OCI-M2 (cell line): ENCODE results near the gene ARHGAP1.
A peak's percentile ranks its signal among the peaks of the same experiment; 100 is the strongest.
"Not testable (repeated sequence)": the region's sequence is repeated elsewhere in the genome, so short reads cannot be mapped to it uniquely, and the experiment has no call there.

ENCODE experiments used
- DNase-seq: peaks from one replicate; lab custom pipeline; 2025; ENCODE audit not compliant: unreplicated experiment; lab: John Stamatoyannopoulos, UW

Gene ARHGAP1

DNA sequence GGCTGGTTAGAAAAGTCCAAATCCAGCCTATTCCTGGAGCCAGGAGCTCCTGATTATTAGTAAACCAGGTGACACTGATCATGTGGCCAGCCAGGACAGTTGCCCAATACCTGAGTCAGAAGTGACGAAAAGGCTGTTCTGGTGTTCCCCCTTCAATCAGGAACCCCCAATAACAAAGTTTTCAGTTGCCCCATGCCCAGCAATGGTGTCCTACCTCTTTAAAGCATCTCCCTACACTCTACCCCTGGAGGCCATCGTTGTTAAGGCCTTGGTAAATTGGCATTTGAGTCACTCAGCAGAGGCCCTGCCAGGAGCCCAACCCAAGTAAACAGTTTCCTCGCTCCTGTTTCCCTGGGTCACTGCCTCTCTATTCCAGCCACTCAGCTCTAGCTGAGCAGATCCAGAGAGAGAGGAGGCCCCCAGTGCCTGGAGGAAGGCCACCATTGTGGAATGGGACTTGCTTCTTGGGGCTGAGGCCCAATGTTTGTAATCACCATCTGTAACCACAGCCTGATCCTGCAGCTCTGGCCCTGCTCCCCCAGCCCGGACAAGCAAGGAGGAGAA is 25.0 kb downstream of the ARHGAP1 start:
- DNase-seq, result no peak

DNA sequence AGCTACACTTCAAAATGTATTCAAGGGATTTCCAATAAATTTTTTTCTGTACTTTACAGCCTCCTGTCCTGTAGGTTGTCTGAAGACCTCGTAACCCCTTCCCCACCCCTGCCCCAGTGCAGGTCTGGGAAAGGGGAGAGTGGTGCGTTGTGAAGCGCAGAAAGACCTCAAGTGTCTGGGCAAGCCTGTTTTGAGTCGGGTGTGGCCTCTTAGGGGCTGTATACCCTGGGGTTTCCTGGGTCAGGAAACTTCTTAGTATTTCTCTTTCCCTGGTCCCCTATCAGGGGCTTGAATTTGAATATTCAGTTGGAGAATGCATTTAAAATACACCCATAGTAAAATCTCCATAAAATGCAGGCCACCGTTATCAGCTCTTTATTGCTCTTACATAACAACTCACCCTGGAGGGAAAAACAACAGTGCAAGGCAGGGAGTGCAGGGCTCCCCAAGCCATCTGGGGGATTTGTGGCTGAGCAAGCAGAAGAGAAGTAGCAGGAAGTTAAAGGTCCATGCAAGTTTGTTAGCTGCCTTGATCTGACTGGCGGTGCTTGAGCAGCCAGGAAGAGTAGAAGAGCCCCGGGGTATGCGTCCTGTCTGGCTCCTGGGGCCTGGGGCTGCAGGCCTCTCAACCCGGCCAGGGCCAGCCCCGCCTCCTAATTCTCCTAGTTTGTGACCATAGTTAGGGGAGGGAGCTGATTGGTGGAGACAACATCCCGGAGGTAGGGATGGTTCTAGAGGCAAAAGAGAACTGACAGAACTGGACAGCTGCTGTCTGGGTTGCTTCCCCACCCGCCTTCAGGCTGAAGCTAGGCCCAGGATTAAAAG is 25.7 kb downstream of the ARHGAP1 start:
- no peak for DNase-seq

DNA sequence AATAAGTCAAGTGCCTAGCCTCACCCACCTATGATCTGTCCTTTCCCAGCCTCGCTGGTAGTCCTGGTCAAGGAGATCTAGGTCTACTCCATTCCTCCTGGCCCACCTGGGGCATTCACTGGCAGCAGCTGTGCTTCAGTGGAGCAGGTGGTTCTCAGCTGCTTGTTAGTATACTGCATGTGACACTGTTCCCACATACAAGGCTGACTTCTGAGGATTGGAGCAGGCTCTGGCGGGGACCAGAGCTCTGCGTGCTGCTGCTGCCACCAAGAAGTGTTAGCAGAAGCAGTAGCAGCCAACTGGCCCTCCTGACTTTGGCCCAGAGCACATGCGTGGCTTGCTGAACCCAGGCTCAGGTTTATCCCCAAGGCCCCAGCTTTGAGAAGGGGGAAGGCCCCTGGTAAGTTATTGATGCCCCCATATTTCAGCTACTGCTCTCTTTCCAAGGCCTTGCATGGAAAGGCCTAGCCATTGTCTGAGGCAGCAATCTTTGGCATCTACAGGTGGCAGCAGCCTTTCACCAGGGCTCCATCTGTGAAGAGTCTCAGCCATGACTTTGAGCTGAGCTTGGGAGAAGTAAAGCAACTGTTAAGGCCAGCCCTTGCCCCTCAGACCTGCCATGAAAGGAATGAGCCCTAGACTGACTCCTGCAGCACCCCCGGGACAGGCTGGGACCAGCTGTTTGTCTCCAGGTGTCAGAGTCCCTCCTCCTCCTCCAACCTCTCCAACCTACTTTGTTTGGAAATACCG is 26.5 kb downstream of the ARHGAP1 start:
- DNase-seq, result no peak

DNA sequence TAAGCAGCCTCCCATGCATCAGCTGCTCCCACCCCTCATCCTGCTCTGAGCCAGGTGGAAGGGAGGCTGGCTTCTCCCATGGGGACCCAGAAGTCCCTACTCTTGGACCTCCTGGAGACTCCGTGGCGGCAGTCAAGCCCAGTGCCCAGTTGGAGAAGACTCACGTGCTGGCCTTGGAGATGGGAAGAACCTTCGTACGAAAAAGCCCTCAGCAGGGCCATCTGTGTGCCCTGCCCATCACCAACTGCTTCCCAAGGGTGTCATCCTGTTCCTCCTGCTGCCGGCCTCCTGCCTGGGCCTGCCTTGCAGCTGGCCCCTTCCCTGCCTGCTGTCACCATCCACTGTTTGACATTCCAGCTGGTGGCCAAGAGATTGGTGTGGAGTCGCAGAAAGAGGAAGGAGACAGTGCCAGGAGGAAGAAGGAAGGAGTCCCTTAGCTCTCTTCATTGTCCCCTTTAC is 28.0 kb downstream of the ARHGAP1 start:
- DNase-seq, result no peak

DNA sequence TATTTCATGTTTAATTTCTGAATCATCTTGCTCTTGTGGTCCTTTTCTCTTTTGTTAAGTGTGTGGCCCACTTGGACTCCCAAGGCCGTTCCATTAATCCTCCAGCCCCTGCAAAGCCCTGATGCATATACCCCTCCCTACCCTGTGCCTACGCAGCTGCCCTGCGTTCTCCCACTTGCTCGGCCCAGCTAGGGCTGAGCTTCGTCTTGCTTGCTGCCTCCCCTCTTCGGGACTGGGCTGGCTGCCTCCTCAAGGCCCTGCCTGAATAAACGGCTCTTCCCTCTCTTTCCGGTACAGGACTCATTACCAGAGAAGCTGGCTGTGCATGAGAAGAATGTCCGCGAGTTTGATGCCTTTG is 28.5 kb downstream of the ARHGAP1 start:
- DNase-seq, result no peak

DNA sequence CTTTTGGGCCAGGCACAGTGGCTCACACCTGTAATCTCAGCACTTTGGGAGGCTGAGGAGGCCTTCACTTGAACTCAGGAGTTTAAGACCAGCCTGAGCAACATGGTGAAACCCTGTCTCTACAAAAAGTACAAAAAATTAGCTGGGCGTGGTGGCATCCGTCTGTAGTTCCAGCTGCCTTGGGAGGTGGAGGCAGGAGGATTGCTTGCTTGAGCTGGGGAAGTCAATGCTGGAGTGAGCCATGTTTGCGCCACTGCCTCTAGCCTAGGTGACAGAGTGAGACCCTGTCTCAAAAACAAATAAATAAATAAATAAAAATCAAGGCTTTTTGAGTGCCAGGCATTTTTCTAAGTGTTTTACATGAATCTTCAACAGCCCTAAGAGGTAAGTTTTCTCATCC is 29.9 kb downstream of the ARHGAP1 start:
- not testable (repeated sequence) for DNase-seq

DNA sequence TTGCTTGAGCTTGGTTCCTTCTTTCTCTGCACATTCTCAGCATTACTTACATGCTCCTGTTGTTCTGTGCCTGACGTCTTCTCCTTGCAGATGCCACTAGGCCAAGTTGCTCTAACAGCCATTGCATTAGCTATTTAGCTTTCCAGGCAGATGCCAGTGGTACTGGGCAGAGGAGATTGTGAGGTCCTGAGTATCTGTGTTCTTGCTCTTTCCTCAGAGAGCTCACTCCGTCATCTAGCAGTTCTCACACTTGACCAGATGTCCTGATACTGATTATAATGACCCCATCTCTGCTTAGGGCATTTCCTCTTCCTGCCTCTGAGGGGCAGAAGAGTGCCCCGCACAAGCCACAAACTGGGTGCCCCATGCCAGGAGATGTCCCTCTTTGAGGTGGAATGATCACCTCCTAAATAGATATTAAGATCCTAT is 30.7 kb downstream of the ARHGAP1 start:
- no peak for DNase-seq

DNA sequence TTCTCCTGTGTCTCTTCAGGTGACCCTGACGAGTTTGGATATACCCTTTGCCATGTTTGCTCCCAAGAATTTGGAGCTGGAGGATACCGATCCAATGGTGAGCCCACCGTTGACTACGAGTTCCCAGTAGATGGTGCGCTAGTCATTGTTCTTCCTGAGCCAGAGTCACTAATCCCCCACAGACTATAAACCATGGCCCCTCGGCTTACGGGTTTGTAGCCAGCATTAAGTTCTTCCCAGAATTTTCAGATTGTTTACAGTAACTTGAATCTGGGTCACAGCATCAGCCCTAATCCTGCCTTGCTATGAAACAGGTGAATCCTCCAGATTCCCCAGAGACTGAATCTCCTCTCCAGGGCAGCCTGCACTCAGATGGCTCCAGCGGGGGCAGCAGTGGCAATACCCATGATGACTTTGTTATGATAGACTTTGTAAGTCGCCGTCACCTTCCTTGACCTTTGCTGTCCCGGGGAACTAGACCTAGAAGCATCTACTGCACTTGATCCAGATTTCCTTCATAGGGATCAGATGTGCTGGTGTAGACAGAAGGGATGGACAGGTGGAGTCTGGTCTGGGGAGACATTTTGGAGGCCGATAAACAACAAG is 31.8 kb downstream of the ARHGAP1 start:
- DNase-seq, result no peak

DNA sequence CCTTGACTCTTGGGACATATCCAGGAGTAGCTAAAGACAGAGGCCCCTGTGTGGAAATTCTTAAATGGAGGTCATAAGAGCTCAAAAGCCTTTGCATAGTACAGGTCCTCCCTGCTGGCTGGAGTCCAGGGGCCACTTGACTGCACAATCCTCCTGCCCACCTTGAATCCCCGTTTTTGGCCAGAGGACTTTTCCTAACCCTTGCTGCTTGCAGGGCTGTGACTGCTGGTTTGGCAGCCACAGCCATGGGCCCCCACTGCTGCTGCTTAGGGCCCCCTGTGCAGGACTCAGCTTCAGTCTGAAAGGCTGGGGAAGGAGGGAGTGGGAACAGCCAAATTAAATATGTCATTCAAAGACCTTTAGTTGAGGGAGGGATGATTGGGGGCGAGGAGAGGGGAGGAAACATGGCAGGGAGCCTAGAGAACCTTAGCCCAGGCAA is 33.4 kb downstream of the ARHGAP1 start:
- no peak for DNase-seq

DNA sequence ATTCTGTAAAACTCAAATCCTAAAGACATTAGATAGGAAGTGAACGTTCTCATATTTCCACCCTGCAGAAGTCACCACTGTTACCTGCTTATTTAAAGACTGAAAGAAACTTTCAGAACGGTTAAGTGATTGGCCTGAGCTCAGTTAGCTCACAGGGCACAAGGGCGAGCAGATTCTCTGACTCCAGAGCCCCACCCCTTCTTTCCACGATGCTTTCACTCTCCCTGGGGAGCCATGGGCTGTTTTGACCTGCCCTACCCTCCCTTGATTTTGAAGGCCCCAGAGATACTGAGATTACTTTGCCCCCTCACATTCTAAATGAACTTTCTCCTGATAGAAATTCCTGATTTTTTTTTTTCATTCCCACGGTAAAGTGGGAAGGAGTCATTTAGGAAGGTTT is 33.9 kb downstream of the ARHGAP1 start:
- no peak for DNase-seq

DNA sequence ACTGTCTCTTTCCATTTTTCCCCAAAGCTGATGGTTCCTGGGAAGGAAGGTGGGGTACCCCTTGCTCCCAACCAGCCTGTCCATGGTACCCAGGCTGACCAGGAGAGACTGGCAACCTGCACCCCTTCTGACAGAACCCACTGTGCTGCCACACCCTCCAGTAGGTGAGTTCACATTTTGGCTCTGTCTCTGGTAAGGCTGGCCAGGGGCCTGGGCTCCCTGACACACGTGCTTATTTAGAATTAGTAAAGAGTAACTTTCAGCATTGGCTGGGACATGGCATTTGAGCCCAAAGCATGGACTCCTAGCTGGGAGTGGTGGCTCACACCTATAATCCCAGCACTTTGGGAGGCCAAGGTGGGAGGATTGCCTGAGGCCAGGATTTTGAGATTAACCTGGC is 35.1 kb downstream of the ARHGAP1 start:
- DNase-seq, result no peak

DNA sequence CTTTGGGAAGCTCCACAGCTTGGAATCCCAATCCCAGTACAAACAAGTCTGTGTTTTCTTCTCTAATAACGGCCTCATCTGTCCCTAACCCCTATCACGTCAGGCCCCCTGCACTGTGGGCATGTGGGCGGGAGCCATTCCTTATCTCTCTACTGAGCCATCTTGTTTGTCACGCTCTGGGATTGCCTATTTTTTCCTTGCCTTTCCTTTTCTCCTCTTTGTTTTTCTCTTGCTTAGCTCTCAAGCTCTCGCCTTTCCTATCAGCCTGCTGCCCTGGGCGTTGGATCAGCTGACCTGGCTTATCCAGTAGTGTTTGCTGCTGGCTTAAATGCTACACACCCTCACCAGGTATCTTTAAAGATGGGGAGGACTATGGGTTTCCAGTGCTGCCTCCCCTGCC is 35.8 kb downstream of the ARHGAP1 start:
- DNase-seq, result peak; percentile 50

DNA sequence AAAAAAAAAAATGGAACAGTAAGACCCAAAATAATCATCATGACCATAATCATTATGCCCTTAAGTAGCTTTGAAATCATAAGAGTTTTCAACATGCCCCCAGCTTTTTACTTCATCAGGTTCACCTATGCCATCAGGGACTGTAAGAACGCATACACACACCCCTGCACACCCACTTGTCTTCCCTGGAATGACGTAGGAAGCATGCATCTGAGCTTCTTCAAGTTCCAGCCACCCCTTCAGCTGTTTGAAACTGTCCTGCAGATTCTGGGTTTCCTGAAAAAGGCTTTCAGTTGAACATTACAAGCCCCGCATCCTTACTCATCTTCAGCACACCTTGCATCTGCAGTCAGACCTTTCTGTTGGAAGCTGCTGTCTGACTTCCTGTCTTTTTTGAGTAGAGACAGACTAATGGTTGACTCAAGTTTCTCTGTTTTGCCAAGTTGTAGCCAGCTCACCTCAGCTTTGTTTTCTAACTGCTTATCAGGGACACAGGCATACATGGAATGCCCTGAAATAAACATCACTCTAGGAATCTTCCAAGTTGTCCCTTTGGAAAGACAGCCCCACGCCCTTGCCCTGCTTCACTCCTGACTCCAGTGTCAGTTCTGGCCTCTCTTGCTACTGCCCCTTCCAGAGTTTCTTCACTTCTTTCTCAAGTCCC is 37.0 kb downstream of the ARHGAP1 start:
- no peak for DNase-seq

DNA sequence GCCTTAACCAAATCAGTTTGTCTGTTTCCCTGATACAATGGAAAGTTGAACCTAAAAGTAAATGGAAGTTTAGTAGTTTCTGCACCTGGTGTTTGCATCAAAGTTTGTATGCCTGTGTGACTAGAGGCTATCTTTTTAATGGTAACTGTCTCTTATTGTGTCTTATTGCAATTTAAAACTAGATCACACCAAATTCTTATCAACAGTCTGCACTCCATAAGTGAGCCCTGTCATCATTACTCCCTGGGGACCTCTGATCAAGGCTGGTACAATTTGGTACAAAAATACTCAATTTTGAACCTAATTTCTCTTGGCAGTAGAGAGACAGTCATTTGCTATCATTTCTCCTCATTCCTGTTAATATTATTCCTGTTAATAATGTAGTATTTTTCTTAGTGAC is 38.1 kb downstream of the ARHGAP1 start:
- no peak for DNase-seq

DNA sequence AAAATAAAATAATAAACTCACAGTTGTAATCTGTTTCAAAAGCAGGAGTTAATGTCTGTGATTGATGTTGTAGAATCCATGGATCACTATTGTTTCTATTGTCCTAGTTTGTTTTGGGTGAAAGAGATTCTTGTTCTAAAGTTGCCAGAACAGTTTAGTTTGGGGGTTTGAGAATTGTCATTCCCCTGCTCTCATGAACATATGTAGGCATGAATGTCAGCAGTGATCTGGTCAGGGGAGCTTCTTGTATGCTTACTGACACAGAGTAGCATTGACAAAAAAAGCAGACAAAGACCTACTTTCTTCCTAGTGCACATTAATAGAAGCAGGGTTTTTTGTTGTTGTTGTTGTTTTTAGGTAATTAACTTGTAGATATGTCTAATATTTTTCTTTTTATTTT is 38.6 kb downstream of the ARHGAP1 start:
- DNase-seq, result no peak

DNA sequence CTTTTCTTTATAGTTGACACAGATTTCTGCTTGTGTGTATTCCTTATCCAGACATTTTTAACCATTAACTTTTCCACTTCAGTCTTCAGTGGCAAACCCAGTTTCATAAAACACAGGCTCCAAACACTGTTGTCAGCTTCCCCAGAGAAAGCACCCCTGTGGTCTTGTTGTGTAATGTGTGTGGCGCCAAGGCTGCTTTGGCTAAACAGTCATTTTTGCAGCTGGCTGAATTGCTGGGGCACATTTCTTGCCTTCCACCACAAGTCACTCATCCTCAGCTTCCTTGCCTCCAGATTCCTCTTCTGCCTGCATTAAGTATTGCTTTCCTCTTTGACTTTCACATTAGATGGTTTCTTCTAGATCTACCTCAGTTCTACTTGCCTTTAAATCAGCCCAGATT is 40.5 kb downstream of the ARHGAP1 start:
- no peak for DNase-seq

DNA sequence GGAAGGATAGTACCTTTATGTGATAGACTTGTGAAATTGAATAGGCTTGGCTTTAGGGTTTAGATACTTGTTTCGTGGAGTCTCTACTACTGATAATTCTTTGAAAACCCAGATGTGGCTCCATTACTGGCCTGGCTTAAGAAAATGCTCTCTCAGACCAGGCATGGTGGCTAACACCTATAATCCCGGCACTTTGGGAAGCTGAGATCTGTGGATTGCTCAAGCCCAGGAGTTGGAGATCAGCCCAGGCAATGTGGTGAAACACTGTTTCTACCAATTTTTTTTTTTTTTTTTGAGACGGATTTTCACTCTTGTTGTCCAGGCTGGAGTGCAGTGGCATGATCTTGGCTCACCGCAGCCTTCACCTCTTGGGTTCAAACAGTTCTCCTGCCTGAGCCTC is 42.2 kb downstream of the ARHGAP1 start:
- DNase-seq, result no peak

DNA sequence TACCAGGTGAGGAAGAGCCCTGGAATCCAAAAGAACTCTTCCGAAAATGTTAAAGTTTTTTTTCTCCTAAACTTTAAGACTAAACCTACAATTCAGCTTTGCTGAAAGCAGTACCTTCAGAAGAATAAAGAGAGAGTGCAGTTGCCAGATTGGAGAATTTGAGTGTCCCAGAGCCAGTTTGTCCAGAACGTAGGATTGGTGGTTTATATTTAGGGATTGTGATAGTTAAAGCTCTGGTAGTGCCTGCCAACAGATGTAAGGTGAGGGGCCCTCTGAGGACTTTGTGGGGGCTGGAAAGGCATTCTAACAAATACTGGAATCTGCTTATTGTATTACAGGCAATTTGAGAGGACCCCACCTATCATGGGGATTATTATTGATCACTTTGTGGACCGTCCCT is 43.2 kb downstream of the ARHGAP1 start:
- no peak for DNase-seq

DNA sequence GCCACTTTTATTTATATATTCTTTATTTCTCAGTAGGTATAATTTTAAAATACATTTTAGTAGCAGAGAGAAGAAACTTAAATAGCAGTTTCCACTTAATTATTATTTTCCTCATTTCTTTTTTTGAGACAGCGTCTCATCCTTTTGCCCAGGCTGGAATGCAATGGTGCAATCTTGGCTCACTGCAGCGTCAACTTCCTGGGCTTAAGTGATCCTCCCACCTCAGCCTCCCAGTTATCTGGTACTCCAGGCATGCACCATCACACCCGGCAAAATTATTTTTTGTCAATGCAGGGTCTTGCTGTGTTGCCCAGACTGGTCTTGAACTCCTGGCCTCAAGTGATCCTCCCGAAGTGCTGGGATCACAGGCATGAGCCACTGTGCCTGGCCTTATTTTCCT is 44.8 kb downstream of the ARHGAP1 start:
- DNase-seq, result no peak

DNA sequence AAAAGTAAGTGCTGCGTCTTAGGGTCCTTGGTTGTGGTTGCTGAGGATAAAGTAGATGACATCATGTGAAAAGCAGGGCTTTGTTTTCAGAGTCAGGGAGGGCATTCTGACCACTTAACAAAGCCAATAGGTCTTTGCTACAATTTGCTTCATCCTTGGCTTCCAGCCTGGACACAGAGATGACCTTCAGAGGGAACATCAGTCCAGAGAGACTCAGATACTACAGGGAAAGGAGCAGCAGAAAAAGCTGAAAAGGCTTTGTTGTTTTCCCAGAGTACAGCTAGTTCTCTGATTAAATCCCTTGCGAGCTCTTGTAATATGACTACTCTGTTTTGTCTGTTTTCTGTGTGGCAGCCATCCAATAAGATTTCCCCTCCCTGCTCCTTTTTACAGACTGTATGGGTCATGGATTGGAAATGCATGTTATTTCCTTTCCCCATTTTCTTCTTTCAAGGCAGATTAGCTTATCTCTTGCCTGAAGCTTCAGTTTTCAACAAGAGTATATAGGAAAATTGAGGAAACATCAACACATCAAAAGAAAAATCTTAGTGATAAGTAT is 51.2 kb downstream of the ARHGAP1 start:
- no peak for DNase-seq

DNA sequence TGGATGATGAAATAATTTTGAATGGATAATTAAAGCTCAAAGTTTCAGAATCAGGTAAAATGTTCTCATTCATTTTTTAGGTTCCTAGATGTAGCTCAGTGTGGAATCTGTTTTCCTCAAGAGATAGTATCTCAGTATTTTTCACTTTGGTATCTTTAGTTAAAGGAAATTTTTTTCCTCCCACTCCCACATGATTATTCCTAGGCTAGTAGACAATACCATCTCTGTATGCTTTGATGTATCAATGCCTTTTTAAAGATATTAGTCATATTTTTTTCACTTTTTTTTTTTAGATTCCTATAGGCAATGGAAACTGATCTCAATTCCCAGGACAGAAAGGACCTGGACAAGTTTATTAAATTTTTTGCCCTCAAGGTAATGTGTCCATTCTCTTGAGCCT is 56.4 kb downstream of the ARHGAP1 start:
- no peak for DNase-seq
